Measurements from ENCODE around the gene YKT6. TPM values are rescaled to one million over a fixed set of nuclear protein-coding genes. Genes with fewer than 3 reads are reported as not detected.
"Not testable (repeated sequence)": the region's sequence is repeated elsewhere in the genome, so short reads cannot be mapped to it uniquely, and the experiment has no call there.

The YKT6 gene
- total and polyA plus RNA-seq, 7 donors = 47.7 to 153 (median 68.7) TPM

DNA sequence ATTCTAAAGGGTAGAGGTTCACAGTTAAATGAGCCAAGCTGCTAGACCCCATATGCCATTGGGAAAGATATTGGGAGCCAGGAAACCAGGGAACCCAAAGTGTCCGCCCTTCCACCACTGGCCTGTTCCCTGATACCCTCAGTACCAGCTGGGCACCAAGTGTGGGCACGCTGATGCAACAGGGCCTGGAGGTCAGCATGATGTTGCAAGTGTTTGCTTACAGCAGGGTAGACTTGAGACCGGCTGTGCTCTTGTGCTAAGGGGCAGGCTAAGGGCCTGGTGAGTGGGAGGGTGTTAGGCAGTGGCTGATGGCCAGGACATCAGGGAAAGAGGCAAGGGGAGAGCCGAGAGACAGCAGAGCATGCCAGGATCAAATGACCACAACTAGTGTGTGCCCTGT, 38.6 kb upstream of the YKT6 start:
- DNase-seq (no peak), ATAC-seq (no peak)
- WGBS, 3 donors = 68 to 72% (median 70%) methylated on average over 4 of the region's 4 CpGs
- H3K4me3 ChIP-seq = no peak overlapping the region
- H3K4me1 ChIP-seq = peaks cover 8% of the 10 kb centered on the region
- no peak overlapping the region for H3K27ac ChIP-seq
- TF ChIP-seq CTCF (IDR thresholded peaks at IDR 0.05) = no peak
- H3K9me3 ChIP-seq = no peaks in the 10 kb centered on the region
- no peaks in the 10 kb centered on the region for H3K27me3 ChIP-seq (ENCODE audit: insufficient read depth in 3 of 3, low read length in 2 of 3)
- intact Hi-C loops (cut with DNase I) = no loop called here
- no peaks in the 10 kb centered on the region for H3K36me3 ChIP-seq (ENCODE audit: insufficient read depth in 1 of 2, low read depth in 1 of 2)

DNA sequence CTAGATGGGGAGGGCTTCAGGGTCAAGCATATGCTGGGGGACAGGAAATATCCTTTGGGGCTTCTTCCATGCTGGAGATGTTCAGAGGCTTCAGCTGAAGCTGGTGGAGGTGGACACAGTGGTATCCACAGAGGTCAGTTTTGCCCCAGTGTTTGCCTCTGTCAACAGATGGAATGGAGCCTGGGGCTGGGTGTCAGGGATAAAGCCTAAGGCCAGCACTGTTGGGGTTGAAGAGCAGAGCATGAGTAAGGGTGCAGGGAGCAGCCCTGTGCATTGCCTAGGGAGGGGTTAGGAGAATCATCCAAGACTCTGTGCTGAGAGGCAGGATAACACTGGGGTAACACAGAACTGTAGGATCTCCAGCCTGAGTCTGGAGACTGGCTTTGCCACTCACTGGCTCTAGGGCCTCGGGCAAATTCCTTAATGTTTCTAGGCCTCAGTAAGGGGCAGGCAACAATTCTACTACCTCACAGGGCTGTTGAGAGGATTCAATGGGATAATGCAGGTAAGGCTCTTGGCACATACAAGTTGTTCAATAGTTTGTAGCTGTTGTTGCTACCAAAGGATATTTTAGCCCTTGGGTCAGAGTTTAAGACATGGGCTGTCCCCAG, 37.9 kb upstream of the YKT6 start:
- Histone ChIP-seq H3K9me3 (no peaks in the 10 kb centered on the region), H3K4me1 (peaks cover 8% of the 10 kb centered on the region), H3K27me3 (ENCODE audit: insufficient read depth in 3 of 3, low read length in 2 of 3) (no peaks in the 10 kb centered on the region), H3K36me3 (ENCODE audit: insufficient read depth in 1 of 2, low read depth in 1 of 2) (no peaks in the 10 kb centered on the region), H3K27ac (no peak overlapping the region), H3K4me3 (no peak overlapping the region)
- intact Hi-C loops (cut with DNase I) = no loop called here
- TF ChIP-seq CTCF (IDR thresholded peaks at IDR 0.05) = no peak
- 73 to 84% (median 83%) methylated on average over 1 of the region's 1 CpG for WGBS, 3 donors
- no peak for DNase-seq
- no peak for ATAC-seq

DNA sequence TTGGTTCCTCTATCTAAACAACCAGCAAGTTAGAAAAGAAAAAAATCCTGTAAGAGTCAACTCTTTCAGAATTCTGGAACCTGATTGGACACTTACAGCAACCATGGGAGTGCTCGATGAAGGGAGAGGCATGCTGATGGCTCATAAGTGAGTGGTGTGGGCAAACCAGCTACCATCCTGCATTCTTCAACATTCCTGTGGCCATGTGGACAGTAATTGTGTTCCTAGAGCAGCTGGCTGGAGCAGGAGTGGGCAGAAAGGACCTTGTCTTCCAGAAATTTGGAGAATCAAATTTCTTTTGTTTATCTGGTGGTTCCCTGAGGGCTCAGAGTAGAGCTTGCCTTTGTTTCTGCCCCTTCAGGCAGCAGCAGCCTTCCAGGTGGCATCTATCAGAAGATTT, 37.2 kb upstream of the YKT6 start:
- DNase-seq (no peak), ATAC-seq (no peak)
- no peaks in the 10 kb centered on the region for H3K27me3 ChIP-seq (ENCODE audit: insufficient read depth in 3 of 3, low read length in 2 of 3)
- intact Hi-C loops (cut with DNase I) = no loop called here
- no peak overlapping the region for H3K27ac ChIP-seq
- H3K9me3 ChIP-seq = no peaks in the 10 kb centered on the region
- no peak overlapping the region for H3K4me3 ChIP-seq
- H3K4me1 ChIP-seq = peaks cover 8% of the 10 kb centered on the region
- TF ChIP-seq CTCF (IDR thresholded peaks at IDR 0.05) = no peak
- H3K36me3 ChIP-seq (ENCODE audit: insufficient read depth in 1 of 2, low read depth in 1 of 2) = no peaks in the 10 kb centered on the region
- WGBS, 3 donors = 38 to 71% (median 53%) methylated on average over 1 of the region's 1 CpG

- Histone ChIP-seq H3K36me3 (ENCODE audit: insufficient read depth in 1 of 2, low read depth in 1 of 2) (no peaks in the 10 kb centered on the region), H3K27me3 (ENCODE audit: insufficient read depth in 3 of 3, low read length in 2 of 3) (no peaks in the 10 kb centered on the region), H3K4me3 (no peak overlapping the region), H3K9me3 (no peaks in the 10 kb centered on the region), H3K4me1 (no peaks in the 10 kb centered on the region), H3K27ac (no peak overlapping the region)
- no peak for DNase-seq
- ATAC-seq = no peak
- no peak for TF ChIP-seq CTCF (IDR thresholded peaks at IDR 0.05)
- intact Hi-C loops (cut with DNase I) = no loop called here
Measured at GRCh38 chr7:44167920-44168319, 32.9 kb upstream of the YKT6 start.

DNA sequence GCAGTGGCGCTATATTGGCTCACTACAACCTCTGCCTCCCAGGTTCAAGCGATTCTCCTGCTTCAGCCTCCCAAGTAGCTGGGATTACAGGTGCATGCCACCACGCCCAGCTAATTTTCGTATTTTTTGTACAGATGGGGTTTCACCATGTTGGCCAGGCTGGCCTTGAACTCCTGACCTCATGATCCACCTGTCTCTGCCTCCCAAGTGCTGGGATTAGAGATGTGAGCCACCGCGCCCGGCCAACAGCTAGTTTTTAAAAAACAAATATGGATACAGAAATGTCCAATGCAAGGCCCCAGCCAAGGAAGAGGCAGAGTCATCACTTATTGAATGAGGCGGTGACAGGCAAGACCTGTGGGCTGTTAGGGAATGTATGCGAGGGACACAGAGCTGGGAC, 28.9 kb upstream of the YKT6 start:
- H3K9me3 ChIP-seq; DNase-seq; H3K4me1 ChIP-seq; H3K27me3 ChIP-seq (ENCODE audit: insufficient read depth in 3 of 3, low read length in 2 of 3); ATAC-seq; intact Hi-C loops (cut with DNase I); H3K36me3 ChIP-seq (ENCODE audit: insufficient read depth in 1 of 2, low read depth in 1 of 2); H3K4me3 ChIP-seq; H3K27ac ChIP-seq: not testable (repeated sequence)
- WGBS, 3 donors = 92 to 95% (median 94%) methylated on average over 9 of the region's 9 CpGs

Data from psoas muscle (tissue), 8 donors.